ENCODE data around the gene CDIPT. TPM values are rescaled to one million over a fixed set of nuclear protein-coding genes. Genes with fewer than 3 reads are reported as not detected.

The CDIPT gene
- total and polyA plus RNA-seq, 11 donors, result 57.5 to 143 (median 76.3) TPM

DNA sequence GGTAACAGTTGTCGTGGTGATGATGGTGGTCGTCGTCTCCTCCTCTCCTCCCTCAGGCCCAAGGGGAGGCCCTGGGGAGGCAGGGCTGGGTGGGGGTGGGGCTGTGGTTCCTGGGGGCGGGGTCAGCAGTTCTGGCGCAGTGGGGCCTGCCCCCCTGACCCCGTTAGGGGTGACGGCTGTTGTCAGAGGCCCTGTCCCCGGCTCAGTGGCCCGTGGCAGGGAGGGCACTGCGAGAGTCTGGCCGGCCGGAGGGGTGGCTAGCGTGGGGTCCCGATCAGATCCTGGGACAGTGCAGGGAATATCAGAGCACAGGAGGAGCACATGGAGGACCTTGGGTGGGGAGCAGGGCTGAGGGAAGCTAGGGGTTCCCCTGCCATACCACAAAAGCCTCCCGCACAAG, 33.8 kb upstream of the CDIPT start:
- intact Hi-C loops (cut with DNase I), result no loop called here
- no peak overlapping the region for H3K4me3 ChIP-seq
- no peak for TF ChIP-seq POLR2A (IDR thresholded peaks at IDR 0.05)
- TF ChIP-seq, protein P1, sequence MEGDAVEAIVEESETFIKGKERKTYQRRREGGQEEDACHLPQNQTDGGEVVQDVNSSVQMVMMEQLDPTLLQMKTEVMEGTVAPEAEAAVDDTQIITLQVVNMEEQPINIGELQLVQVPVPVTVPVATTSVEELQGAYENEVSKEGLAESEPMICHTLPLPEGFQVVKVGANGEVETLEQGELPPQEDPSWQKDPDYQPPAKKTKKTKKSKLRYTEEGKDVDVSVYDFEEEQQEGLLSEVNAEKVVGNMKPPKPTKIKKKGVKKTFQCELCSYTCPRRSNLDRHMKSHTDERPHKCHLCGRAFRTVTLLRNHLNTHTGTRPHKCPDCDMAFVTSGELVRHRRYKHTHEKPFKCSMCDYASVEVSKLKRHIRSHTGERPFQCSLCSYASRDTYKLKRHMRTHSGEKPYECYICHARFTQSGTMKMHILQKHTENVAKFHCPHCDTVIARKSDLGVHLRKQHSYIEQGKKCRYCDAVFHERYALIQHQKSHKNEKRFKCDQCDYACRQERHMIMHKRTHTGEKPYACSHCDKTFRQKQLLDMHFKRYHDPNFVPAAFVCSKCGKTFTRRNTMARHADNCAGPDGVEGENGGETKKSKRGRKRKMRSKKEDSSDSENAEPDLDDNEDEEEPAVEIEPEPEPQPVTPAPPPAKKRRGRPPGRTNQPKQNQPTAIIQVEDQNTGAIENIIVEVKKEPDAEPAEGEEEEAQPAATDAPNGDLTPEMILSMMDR (IDR thresholded peaks at IDR 0.05), result no peak
- DNase-seq (no peak), ATAC-seq (no peak)
- H3K9me3 ChIP-seq, result no peaks in the 10 kb centered on the region
- H3K36me3 ChIP-seq, result no peaks in the 10 kb centered on the region
- peaks cover 0 to 23% (median 7%) of the 10 kb centered on the region in 12 donors for H3K4me1 ChIP-seq
- H3K27me3 ChIP-seq, result peaks cover 6 to 30% (median 19%) of the 10 kb centered on the region in 9 donors
- H3K27ac ChIP-seq, result no peak overlapping the region
- 44 to 60% (median 47%) methylated on average over 10 to 15 of the region's 15 CpGs for WGBS, 4 donors

DNA sequence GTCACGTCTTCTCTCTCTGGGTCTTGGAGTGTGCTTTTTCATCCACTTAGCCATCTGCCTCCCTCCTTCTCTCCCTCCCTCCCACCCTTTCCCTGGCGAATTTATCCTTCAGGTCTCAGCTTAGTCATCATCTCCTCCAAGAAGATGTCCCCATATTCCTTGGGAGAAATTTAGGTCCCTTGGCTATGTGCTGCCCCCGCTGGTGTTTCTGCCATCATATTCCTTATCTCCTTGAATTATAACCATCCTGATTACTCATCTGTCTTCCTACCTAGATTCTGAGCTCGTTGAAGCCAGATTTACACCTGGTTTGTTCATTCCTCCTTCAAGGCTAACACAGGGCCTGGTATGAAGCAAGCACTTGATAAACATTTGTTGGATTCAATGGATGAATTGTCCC, 31.3 kb upstream of the CDIPT start:
- Histone ChIP-seq H3K4me1 (peaks cover 0 to 7% (median 0%) of the 10 kb centered on the region in 12 donors), H3K4me3 (no peak overlapping the region), H3K27ac (no peak overlapping the region), H3K36me3 (no peaks in the 10 kb centered on the region), H3K9me3 (no peaks in the 10 kb centered on the region), H3K27me3 (peaks cover 6 to 27% (median 19%) of the 10 kb centered on the region in 9 donors)
- no peak for TF ChIP-seq POLR2A (IDR thresholded peaks at IDR 0.05)
- TF ChIP-seq, protein P1 (IDR thresholded peaks at IDR 0.05), result no peak
- ATAC-seq (no peak), DNase-seq (no peak)
- 70 to 80% (median 76%) methylated on average over 4 of the region's 4 CpGs for WGBS, 4 donors
- intact Hi-C loops (cut with DNase I), result loop anchor here in 1 of 10 donors (5.0 kb wide), 1 partner anchor 48 kb away; no protein-coding TSS in a partner anchor

DNA sequence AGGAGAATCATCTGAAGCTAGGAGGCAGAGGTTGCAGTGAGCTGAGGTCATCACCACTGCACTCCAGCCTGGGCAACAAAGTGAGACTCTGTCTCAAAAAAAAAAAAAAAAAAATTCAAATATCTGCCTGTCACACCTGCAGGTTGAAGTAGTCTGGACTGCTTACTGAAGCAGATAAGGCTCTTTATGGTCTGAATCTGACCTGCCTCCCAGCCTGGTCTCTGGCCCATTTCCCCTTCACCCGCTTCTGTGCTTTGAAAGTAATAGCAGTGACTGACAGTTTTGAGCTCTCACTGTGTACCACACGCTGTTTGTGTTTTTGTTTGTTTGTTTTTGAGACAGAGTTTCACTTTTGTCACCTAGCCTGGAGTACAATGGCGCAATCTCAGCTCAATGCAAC, 30.5 kb upstream of the CDIPT start:
- peaks cover 6 to 21% (median 14%) of the 10 kb centered on the region in 9 donors for H3K27me3 ChIP-seq
- TF ChIP-seq, protein P1 (IDR thresholded peaks at IDR 0.05), result no peak
- no peak for TF ChIP-seq POLR2A (IDR thresholded peaks at IDR 0.05)

DNA sequence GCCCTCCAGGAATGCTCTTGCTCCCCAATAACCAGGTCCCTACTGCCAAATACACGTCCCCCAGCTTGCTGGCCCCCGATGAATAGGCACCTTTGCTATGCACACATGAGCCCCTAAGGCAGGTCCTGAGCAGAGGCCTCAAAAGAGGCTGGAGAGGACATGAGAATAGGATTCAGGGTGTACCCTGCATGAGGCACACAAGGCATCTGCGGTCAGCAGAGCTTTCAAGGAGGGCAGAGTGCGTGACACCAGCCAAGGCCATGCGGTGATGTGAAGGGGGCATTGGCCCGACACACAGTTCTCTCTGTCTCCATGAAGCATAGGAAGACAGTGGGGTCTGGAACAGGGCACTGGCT, 29.4 kb upstream of the CDIPT start:
- H3K4me1 ChIP-seq, result no peaks in the 10 kb centered on the region

More for the DNA sequence above, 30.5 kb upstream of the CDIPT start:
- Histone ChIP-seq H3K36me3 (no peaks in the 10 kb centered on the region), H3K4me3 (no peak overlapping the region), H3K27ac (no peak overlapping the region), H3K9me3 (no peaks in the 10 kb centered on the region), H3K4me1 (no peaks in the 10 kb centered on the region)
- DNase-seq (no peak), ATAC-seq (no peak)
- intact Hi-C loops (cut with DNase I), result loop anchor here in 1 of 10 donors (5.0 kb wide), 1 partner anchor 49 kb away; no protein-coding TSS in a partner anchor
- WGBS, 4 donors, result 89 to 95% (median 93%) methylated on average over 3 of the region's 3 CpGs

More for the DNA sequence above, 29.4 kb upstream of the CDIPT start:
- H3K27me3 ChIP-seq, result peaks cover 0 to 9% (median 3%) of the 10 kb centered on the region in 9 donors
- intact Hi-C loops (cut with DNase I), result loop anchor here in 1 of 10 donors (5.0 kb wide), 1 partner anchor 50 kb away; no protein-coding TSS in a partner anchor
- H3K4me3 ChIP-seq, result no peak overlapping the region
- H3K27ac ChIP-seq, result no peak overlapping the region
- H3K36me3 ChIP-seq, result no peaks in the 10 kb centered on the region
- 89 to 96% (median 90%) methylated on average over 6 of the region's 6 CpGs for WGBS, 4 donors
- no peak for TF ChIP-seq POLR2A (IDR thresholded peaks at IDR 0.05)
- TF ChIP-seq, protein P1 (IDR thresholded peaks at IDR 0.05), result no peak
- ATAC-seq (no peak), DNase-seq (no peak)
- H3K9me3 ChIP-seq, result no peaks in the 10 kb centered on the region

All from heart left ventricle (tissue), 16 donors.